GM19193 (cell line): Measurements from ENCODE around the gene TRAK1.

Experiments used
- POLR2A ChIP-seq: IDR thresholded peaks from 4 replicates; pipeline ENCODE4 v1.6.1; 2011; ENCODE audit not compliant: insufficient read depth, insufficient read length; ENCODE audit errors: extremely low read depth

Gene TRAK1

GRCh38 chr3:42099020-42099765 lies 8.0 kb downstream of the TRAK1 start:
- TF ChIP-seq POLR2A = no peak

GRCh38 chr3:42101048-42101447 lies 9.9 kb downstream of the TRAK1 start:
- TF ChIP-seq POLR2A = no peak

- TF ChIP-seq POLR2A = no peak
Observed at GRCh38 chr3:42101481-42101880, 10.3 kb downstream of the TRAK1 start.

- no peak for TF ChIP-seq POLR2A
Observed at GRCh38 chr3:42102571-42102970, 11.4 kb downstream of the TRAK1 start.

- TF ChIP-seq POLR2A = no peak
Observed at GRCh38 chr3:42106646-42107045, 15.5 kb downstream of the TRAK1 start.

- TF ChIP-seq POLR2A = no peak
Observed at GRCh38 chr3:42110631-42111030, 19.5 kb downstream of the TRAK1 start.

GRCh38 chr3:42114130-42114725 lies 23.1 kb downstream of the TRAK1 start:
- TF ChIP-seq POLR2A = no peak

GRCh38 chr3:42115215-42115614 lies 24.1 kb downstream of the TRAK1 start:
- no peak for TF ChIP-seq POLR2A

- no peak for TF ChIP-seq POLR2A
Observed at GRCh38 chr3:42115946-42116345, 24.8 kb downstream of the TRAK1 start.

- TF ChIP-seq POLR2A = no peak
Observed at GRCh38 chr3:42116466-42116865, 25.3 kb downstream of the TRAK1 start.

- no peak for TF ChIP-seq POLR2A
Observed at GRCh38 chr3:42117175-42118008, 26.2 kb downstream of the TRAK1 start.

GRCh38 chr3:42118762-42119361 lies 27.7 kb downstream of the TRAK1 start:
- TF ChIP-seq POLR2A = no peak

GRCh38 chr3:42119561-42120355 lies 28.6 kb downstream of the TRAK1 start:
- no peak for TF ChIP-seq POLR2A

GRCh38 chr3:42120866-42121265 lies 29.7 kb downstream of the TRAK1 start:
- TF ChIP-seq POLR2A = no peak
